Loucy (cell line): ENCODE measurements around the gene AMY2B.
"Not testable (repeated sequence)": the region's sequence is repeated elsewhere in the genome, so short reads cannot be mapped to it uniquely, and the experiment has no call there.

Source experiments
- H2AFZ ChIP-seq: fragments of 200-600 bp; sonication (generic); 2 replicates; pipeline ENCODE4 v1.6.0; 2016; ENCODE audit warnings: antibody characterized with exemption, mild to moderate bottlenecking, low read length, moderate library complexity
- H3F3A ChIP-seq: fragments of 200-600 bp; 2 replicates; pipeline ENCODE4 v1.6.0; 2016; ENCODE audit warnings: antibody characterized with exemption, low read depth, mild to moderate bottlenecking
- H3K27me3 ChIP-seq: fragments of 200-600 bp; sonication (generic); 2 replicates; pipeline ENCODE4 v1.6.1; 2014; ENCODE audit warnings: low read length, mild to moderate bottlenecking; ENCODE audit not compliant: insufficient read depth, poor library complexity, severe bottlenecking
- H3K36me3 ChIP-seq: fragments of 200-600 bp; sonication (generic); 2 replicates; pipeline ENCODE4 v1.6.1; 2016; ENCODE audit warnings: low read length; ENCODE audit not compliant: insufficient read depth
- H3K4me1 ChIP-seq: fragments of 200-600 bp; sonication (generic); 2 replicates; pipeline ENCODE4 v1.5.1; 2014; ENCODE audit warnings: low read length, mild to moderate bottlenecking; ENCODE audit not compliant: insufficient read depth, poor library complexity, severe bottlenecking
- H3K4me2 ChIP-seq: fragments of 200-600 bp; sonication (generic); 2 replicates; pipeline ENCODE4 v1.6.0; 2014; ENCODE audit warnings: antibody characterized with exemption, low read length, low read depth, mild to moderate bottlenecking; ENCODE audit not compliant: poor library complexity, severe bottlenecking
- H3K4me3 ChIP-seq: fragments of 200-600 bp; sonication (generic); 2 replicates; pipeline ENCODE4 v1.5.1; 2014; ENCODE audit warnings: low read length, mild to moderate bottlenecking, mixed read lengths; ENCODE audit not compliant: poor library complexity, severe bottlenecking
- H3K79me2 ChIP-seq: fragments of 200-600 bp; sonication (generic); 2 replicates; pipeline ENCODE4 v1.6.1; 2014; ENCODE audit warnings: low read length; ENCODE audit not compliant: insufficient read depth
- H3K9ac ChIP-seq: fragments of 200-600 bp; sonication (generic); 2 replicates; pipeline ENCODE4 v1.6.0; 2014; ENCODE audit warnings: mild to moderate bottlenecking, low read depth, low read length, moderate library complexity; ENCODE audit not compliant: poor library complexity, severe bottlenecking
- H3K9me2 ChIP-seq: fragments of 200-600 bp; sonication (generic); replicated peaks from 2 replicates; pipeline ENCODE4 v1.6.1; 2016; ENCODE audit warnings: low read depth, low read length, mixed read lengths
- H3K9me3 ChIP-seq: fragments of 200-600 bp; sonication (generic); 2 replicates; pipeline ENCODE4 v1.6.1; 2014; ENCODE audit warnings: mild to moderate bottlenecking, antibody characterized with exemption, low read length, low read depth; ENCODE audit not compliant: insufficient read depth
- H4K20me1 ChIP-seq: fragments of 200-600 bp; sonication (generic); 2 replicates; pipeline ENCODE4 v1.6.0; 2014; ENCODE audit warnings: antibody characterized with exemption, low read length, mild to moderate bottlenecking; ENCODE audit not compliant: insufficient read depth, poor library complexity, severe bottlenecking
- CTCF ChIP-seq: fragments of 200-600 bp; sonication (generic); conservative IDR thresholded peaks from 2 replicates; pipeline ENCODE4 v1.5.1; 2014; ENCODE audit warnings: mild to moderate bottlenecking, antibody characterized with exemption, low read length
- EZH2phosphoT487 ChIP-seq: fragments of 200-600 bp; IDR thresholded peaks from 2 replicates; pipeline ENCODE4 v1.6.1; 2018; ENCODE audit warnings: antibody characterized with exemption, mild to moderate bottlenecking, moderate library complexity, borderline replicate concordance

Gene AMY2B

GRCh38 chr1:103582464-103582863 lies 11.1 kb downstream of the AMY2B start:
- Histone ChIP-seq H3K79me2 (no peaks in the 10 kb centered on the region), H4K20me1 (no peaks in the 10 kb centered on the region)

GRCh38 chr1:103583887-103584286 lies 12.5 kb downstream of the AMY2B start:
- Histone ChIP-seq H3K9me2 (no peaks in the 10 kb centered on the region), H3K4me1 (no peaks in the 10 kb centered on the region), H3K9me3 (peaks cover 4% of the 10 kb centered on the region; the same call in 1 of the 2 replicates), H3K4me2 (no peak overlapping the region), H3K36me3 (no peaks in the 10 kb centered on the region), H3F3A (no peaks in the 10 kb centered on the region), H3K27me3 (no peaks in the 10 kb centered on the region), H2AFZ (no peak overlapping the region), H3K79me2 (no peaks in the 10 kb centered on the region), H3K4me3 (no peak overlapping the region), H4K20me1 (no peaks in the 10 kb centered on the region), H3K9ac (no peak overlapping the region)
- no peak for TF ChIP-seq CTCF
- TF ChIP-seq EZH2phosphoT487 = no peak

More at GRCh38 chr1:103582464-103582863, 11.1 kb downstream of the AMY2B start:
- Histone ChIP-seq H3K4me3 (no peak overlapping the region), H3K9me2 (no peaks in the 10 kb centered on the region), H3K36me3 (no peaks in the 10 kb centered on the region), H3K4me1 (no peaks in the 10 kb centered on the region), H3K27me3 (no peaks in the 10 kb centered on the region), H2AFZ (no peak overlapping the region), H3K9ac (no peak overlapping the region), H3K4me2 (no peak overlapping the region), H3F3A (no peaks in the 10 kb centered on the region), H3K9me3 (no peaks in the 10 kb centered on the region)
- TF ChIP-seq CTCF = no peak
- no peak for TF ChIP-seq EZH2phosphoT487

GRCh38 chr1:103584537-103584936 lies 13.1 kb downstream of the AMY2B start:
- Histone ChIP-seq H3K9ac (no peak overlapping the region), H3K27me3 (no peaks in the 10 kb centered on the region), H3K4me3 (no peak overlapping the region), H3F3A (no peaks in the 10 kb centered on the region), H3K4me1 (no peaks in the 10 kb centered on the region), H3K36me3 (no peaks in the 10 kb centered on the region), H4K20me1 (no peaks in the 10 kb centered on the region), H2AFZ (no peak overlapping the region), H3K9me2 (no peaks in the 10 kb centered on the region), H3K4me2 (no peak overlapping the region), H3K9me3 (peaks cover 5% of the 10 kb centered on the region; the same call in 1 of the 2 replicates), H3K79me2 (no peaks in the 10 kb centered on the region)
- TF ChIP-seq EZH2phosphoT487 (no peak), CTCF (no peak)

- not testable (repeated sequence) for H3K36me3 ChIP-seq, H3F3A ChIP-seq, H3K4me3 ChIP-seq, H3K4me2 ChIP-seq, H3K27me3 ChIP-seq, H3K9ac ChIP-seq, H4K20me1 ChIP-seq, H3K79me2 ChIP-seq, H3K4me1 ChIP-seq, H2AFZ ChIP-seq, H3K9me2 ChIP-seq, H3K9me3 ChIP-seq
Observed at GRCh38 chr1:103602740-103603139, 31.4 kb downstream of the AMY2B start.
